PC-3 (cell line): ENCODE data around the gene ADI1. TPM values are rescaled to one million over a fixed set of nuclear protein-coding genes. Genes with fewer than 3 reads are reported as not detected.

Source experiments
- ATAC-seq: fragments of 200-7000 bp; cut with Tn5 transposase; 2 replicates; pipeline ENCODE4 v1.9.1; 2020; ENCODE audit warnings: mild to moderate bottlenecking, moderate library complexity
- BruUV-seq: library from RNA; stranded (reverse); fragments of 400-500 nt; replicated peaks from 2 replicates; lab custom pipeline; 2021; lab: Mats Ljungman, UMichigan
- CTCF ChIA-PET: fragments of 300-600 bp; sonication (Branson Sonifier 250); formaldehyde crosslinking; loops from one replicate; lab custom pipeline; 2022; ENCODE audit warnings: antibody characterized with exemption; lab: Charles Lee
- POLR2A ChIA-PET: fragments of 300-600 bp; sonication (Branson Sonifier 250); formaldehyde crosslinking; loops from one replicate; lab custom pipeline; 2022; ENCODE audit warnings: antibody characterized with exemption; ENCODE audit not compliant: unreplicated experiment; lab: Charles Lee
- DNase-seq: peaks from one replicate; pipeline ENCODE4 v3.0.0-alpha.2; 2015
- H2AFZ ChIP-seq: fragments of 300-600 bp; sonication (generic); 2 replicates; pipeline ENCODE4 v1.6.0; 2016; ENCODE audit warnings: antibody characterized with exemption, low read length
- H3F3A ChIP-seq: fragments of 300-600 bp; sonication (generic); one replicate; pipeline ENCODE4 v1.6.0; 2017; ENCODE audit warnings: antibody characterized with exemption, low read length, control low read depth, mild to moderate bottlenecking; ENCODE audit not compliant: unreplicated experiment
- H3K27ac ChIP-seq: fragments of 300-600 bp; sonication (generic); 2 replicates; pipeline ENCODE4 v1.5.1; 2016; ENCODE audit warnings: mild to moderate bottlenecking, low read length
- H3K27me3 ChIP-seq: fragments of 300-600 bp; sonication (generic); 2 replicates; pipeline ENCODE4 v1.6.1; 2016; ENCODE audit warnings: low read length, mixed read lengths
- H3K36me3 ChIP-seq: fragments of 300-600 bp; sonication (generic); 2 replicates; pipeline ENCODE4 v1.6.1; 2016; ENCODE audit warnings: low read depth, mixed run types, low read length, mixed read lengths
- H3K4me1 ChIP-seq: fragments of 300-600 bp; sonication (generic); 2 replicates; pipeline ENCODE4 v1.5.1; 2016; ENCODE audit warnings: low read length; ENCODE audit not compliant: insufficient read depth
- H3K4me2 ChIP-seq: fragments of 300-600 bp; sonication (generic); 2 replicates; pipeline ENCODE4 v1.6.0; 2016; ENCODE audit warnings: low read length
- H3K4me3 ChIP-seq: fragments of 300-600 bp; sonication (generic); 2 replicates; pipeline ENCODE4 v1.5.1; 2016; ENCODE audit warnings: mild to moderate bottlenecking, low read length, mixed read lengths
- H3K79me2 ChIP-seq: fragments of 300-600 bp; sonication (generic); 2 replicates; pipeline ENCODE4 v1.6.1; 2017; ENCODE audit warnings: low read length, mixed read lengths
- H3K9ac ChIP-seq: fragments of 300-600 bp; sonication (generic); 2 replicates; pipeline ENCODE4 v1.6.0; 2016; ENCODE audit warnings: mild to moderate bottlenecking, low read length
- H3K9me2 ChIP-seq: fragments of 300-600 bp; sonication (generic); replicated peaks from 2 replicates; pipeline ENCODE4 v1.6.1; 2016; ENCODE audit warnings: mixed run types, low read length, mixed read lengths
- H3K9me3 ChIP-seq: fragments of 300-600 bp; sonication (generic); 2 replicates; pipeline ENCODE4 v1.6.1; 2016; ENCODE audit warnings: low read length, mixed read lengths
- H4K20me1 ChIP-seq: fragments of 300-600 bp; sonication (generic); 2 replicates; pipeline ENCODE4 v1.6.1; 2016; ENCODE audit warnings: low read length, mixed read lengths
- EZH2 ChIP-seq: fragments of 300-600 bp; sonication (generic); IDR thresholded peaks from one replicate; pipeline ENCODE4 v1.6.1; 2017; ENCODE audit warnings: antibody characterized with exemption, mild to moderate bottlenecking, low read length; ENCODE audit not compliant: unreplicated experiment
- EZH2phosphoT487 ChIP-seq: fragments of 300-600 bp; sonication (generic); IDR thresholded peaks from 2 replicates; pipeline ENCODE4 v1.6.1; 2018; ENCODE audit warnings: mild to moderate bottlenecking, antibody characterized with exemption, low read length, borderline replicate concordance
- intact Hi-C: fragments of 100-400 bp; cut with micrococcal nuclease; formaldehyde crosslinking; loops from 2 replicates; pipeline ENCODE4 v1.9.0; 2023
- total RNA-seq: library from RNA; depleted of rRNA; stranded (reverse); fragments of >200 nt; gene quantifications from 2 replicates; pipeline ENCODE4 v1.2.3, GENCODE V29; 2014
- TF ChIP-seq, protein P1 (sequence below): fragments of 300-600 bp; sonication (generic); conservative IDR thresholded peaks from 2 replicates; pipeline ENCODE4 v1.5.1; 2017; ENCODE audit warnings: antibody characterized with exemption, low read depth, mild to moderate bottlenecking, low read length

ADI1 gene
- total RNA-seq, 1 experiment from 2014 or later: 97.8 TPM

DNA sequence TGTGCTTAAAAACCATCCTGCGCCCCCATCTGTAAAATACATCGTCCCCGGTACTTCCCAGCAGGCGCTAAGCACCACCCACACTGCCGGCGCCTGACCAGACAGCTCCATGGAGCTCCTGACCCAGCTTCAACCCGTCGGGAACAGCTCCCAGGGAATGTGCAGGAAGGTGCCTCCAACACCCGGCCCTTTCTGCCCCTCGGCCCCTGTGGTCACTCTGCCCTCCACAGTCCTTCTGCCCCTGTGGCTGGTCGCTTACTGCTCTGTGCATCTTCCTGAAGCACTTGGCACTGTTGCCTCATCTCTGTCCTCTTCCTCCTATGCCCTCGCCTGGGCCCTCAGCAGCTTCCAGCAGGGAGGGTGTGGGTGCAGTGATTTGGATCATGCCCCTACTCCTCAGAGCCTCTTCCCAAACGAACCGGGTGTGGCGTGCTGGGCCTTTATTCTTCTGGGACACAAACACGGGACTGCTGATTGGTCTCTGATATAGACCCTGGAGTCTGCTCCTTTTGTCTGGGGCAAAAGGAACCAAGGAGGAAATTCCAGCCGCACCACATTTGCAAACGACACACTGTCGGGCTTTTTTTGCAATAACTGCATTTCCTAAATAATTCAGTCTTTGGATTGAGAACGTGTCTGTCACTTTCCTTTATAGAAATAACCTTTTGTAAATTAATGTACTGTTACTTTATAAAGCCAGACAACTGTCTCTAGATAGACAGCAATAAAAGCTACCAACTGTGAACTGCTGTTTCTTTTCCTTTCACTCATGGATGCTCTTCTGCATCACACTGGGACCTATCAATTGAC lies 65.9 kb downstream of the ADI1 start:
- CTCF ChIA-PET: no interaction called here
- DNase-seq: no peak
- no peak overlapping the region for H3K4me2 ChIP-seq
- no TSS peak for BruUV-seq
- H3F3A ChIP-seq: no peaks in the 10 kb centered on the region
- ATAC-seq: no peak
- no peak overlapping the region for H2AFZ ChIP-seq
- H3K79me2 ChIP-seq: no peaks in the 10 kb centered on the region
- H3K4me3 ChIP-seq: no peak overlapping the region
- intact Hi-C loops: no loop called here
- no peaks in the 10 kb centered on the region for H3K4me1 ChIP-seq
- H3K9ac ChIP-seq: no peak overlapping the region
- no peak for TF ChIP-seq EZH2phosphoT487
- no peak for TF ChIP-seq EZH2
- TF ChIP-seq, protein P1, sequence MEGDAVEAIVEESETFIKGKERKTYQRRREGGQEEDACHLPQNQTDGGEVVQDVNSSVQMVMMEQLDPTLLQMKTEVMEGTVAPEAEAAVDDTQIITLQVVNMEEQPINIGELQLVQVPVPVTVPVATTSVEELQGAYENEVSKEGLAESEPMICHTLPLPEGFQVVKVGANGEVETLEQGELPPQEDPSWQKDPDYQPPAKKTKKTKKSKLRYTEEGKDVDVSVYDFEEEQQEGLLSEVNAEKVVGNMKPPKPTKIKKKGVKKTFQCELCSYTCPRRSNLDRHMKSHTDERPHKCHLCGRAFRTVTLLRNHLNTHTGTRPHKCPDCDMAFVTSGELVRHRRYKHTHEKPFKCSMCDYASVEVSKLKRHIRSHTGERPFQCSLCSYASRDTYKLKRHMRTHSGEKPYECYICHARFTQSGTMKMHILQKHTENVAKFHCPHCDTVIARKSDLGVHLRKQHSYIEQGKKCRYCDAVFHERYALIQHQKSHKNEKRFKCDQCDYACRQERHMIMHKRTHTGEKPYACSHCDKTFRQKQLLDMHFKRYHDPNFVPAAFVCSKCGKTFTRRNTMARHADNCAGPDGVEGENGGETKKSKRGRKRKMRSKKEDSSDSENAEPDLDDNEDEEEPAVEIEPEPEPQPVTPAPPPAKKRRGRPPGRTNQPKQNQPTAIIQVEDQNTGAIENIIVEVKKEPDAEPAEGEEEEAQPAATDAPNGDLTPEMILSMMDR: no peak
- no peaks in the 10 kb centered on the region for H3K9me3 ChIP-seq
- no peak overlapping the region for H3K27ac ChIP-seq
- H3K36me3 ChIP-seq: peaks cover 26% of the 10 kb centered on the region
- H3K9me2 ChIP-seq: no peaks in the 10 kb centered on the region
- H3K27me3 ChIP-seq: no peaks in the 10 kb centered on the region
- no peaks in the 10 kb centered on the region for H4K20me1 ChIP-seq
- POLR2A ChIA-PET: no interaction called here

DNA sequence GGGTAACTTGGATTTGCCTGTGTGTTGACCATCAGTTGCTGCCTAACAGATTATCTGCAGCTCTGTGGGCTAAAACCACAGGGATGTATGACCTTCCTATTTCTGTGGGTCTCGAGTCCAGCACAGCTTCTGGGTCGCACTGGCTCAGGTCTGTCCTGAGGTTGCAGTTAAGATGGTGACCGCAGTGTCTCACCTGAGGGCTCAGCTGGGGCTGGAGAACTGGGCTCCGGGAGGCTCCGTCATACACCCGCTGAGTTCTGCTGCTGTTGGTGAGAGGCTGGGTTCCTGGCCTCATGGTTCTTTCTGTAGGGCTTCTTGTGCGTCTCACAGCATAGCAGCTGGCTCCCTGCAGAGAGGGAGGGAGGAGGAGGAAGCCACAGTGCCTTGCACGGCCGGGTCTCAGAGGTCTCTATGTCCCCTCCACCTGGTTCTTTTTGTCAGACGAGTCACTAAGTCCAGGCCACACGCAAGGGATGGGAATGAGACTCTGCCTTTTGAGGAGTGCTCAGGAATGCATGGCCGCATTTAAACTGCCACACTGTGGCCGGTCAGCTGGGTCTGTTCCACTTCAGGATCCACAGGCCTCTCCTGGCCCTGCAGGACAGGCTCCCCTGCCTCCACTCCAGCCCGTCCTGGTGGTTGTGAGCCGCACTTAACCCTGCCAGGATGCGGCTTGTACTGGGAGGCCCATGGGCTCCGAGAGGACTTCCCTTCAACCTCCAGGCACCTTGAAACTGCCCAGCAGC lies 67.2 kb downstream of the ADI1 start:
- Histone ChIP-seq H3K4me2 (no peak overlapping the region), H3K9ac (no peak overlapping the region), H3K4me1 (no peaks in the 10 kb centered on the region), H3K4me3 (no peak overlapping the region), H3K27me3 (no peaks in the 10 kb centered on the region), H3K36me3 (peaks cover 24% of the 10 kb centered on the region), H3F3A (no peaks in the 10 kb centered on the region), H4K20me1 (no peaks in the 10 kb centered on the region), H3K27ac (no peak overlapping the region), H3K79me2 (no peaks in the 10 kb centered on the region), H3K9me3 (no peaks in the 10 kb centered on the region), H3K9me2 (no peaks in the 10 kb centered on the region), H2AFZ (no peak overlapping the region)
- no peak for TF ChIP-seq EZH2
- TF ChIP-seq, protein P1: no peak
- TF ChIP-seq EZH2phosphoT487: no peak
- intact Hi-C loops: no loop called here
- BruUV-seq: no TSS peak
- POLR2A ChIA-PET: no interaction called here
- ATAC-seq: no peak
- CTCF ChIA-PET: no interaction called here
- DNase-seq: no peak
